ENCODE data around the gene PPP5C.

DNA sequence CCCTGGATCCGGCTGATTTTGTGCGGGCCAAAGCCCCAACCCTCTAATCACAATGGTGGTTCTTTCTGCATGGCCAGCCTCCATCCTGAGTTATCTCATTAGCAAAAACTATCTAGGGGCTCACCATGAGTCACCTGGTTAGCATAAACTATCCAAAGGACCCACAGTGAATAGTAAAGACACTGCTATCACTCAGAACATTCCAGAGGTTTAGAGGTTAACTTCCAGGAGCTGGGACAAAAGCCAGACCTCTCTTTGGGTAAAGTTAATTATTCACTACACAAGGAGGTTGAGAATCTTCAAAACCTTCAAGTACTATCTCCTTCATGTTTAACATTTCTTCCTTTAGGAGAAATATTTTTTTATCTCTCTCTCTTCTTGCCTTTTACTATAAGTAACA, 18.8 kb upstream of the PPP5C start:
- no peak for TF ChIP-seq EZH2 (IDR thresholded peaks at IDR 0.05; ENCODE audit: low read length, unreplicated experiment)
- no peak for TF ChIP-seq CTCF (conservative IDR thresholded peaks at IDR 0.05; ENCODE audit: low read depth, low read length)

Data from PC-3 (cell line).